Neural cell (in vitro differentiated cells): Measurements from ENCODE around the gene POLR1G.

Experiments used
- POLR2AphosphoS5 ChIP-seq: IDR thresholded peaks from 2 replicates; pipeline ENCODE4 v1.6.1; 2012
- TF ChIP-seq, protein P1 (sequence below): fragments of 450-650 bp; IDR thresholded peaks from 2 replicates; pipeline ENCODE4 v1.5.1; 2014; ENCODE audit warnings: antibody characterized with exemption, mild to moderate bottlenecking, moderate library complexity; ENCODE audit not compliant: poor library complexity, severe bottlenecking

- TF ChIP-seq, protein P1, sequence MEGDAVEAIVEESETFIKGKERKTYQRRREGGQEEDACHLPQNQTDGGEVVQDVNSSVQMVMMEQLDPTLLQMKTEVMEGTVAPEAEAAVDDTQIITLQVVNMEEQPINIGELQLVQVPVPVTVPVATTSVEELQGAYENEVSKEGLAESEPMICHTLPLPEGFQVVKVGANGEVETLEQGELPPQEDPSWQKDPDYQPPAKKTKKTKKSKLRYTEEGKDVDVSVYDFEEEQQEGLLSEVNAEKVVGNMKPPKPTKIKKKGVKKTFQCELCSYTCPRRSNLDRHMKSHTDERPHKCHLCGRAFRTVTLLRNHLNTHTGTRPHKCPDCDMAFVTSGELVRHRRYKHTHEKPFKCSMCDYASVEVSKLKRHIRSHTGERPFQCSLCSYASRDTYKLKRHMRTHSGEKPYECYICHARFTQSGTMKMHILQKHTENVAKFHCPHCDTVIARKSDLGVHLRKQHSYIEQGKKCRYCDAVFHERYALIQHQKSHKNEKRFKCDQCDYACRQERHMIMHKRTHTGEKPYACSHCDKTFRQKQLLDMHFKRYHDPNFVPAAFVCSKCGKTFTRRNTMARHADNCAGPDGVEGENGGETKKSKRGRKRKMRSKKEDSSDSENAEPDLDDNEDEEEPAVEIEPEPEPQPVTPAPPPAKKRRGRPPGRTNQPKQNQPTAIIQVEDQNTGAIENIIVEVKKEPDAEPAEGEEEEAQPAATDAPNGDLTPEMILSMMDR, result no peak
- TF ChIP-seq POLR2AphosphoS5, result no peak
Measured at GRCh38 chr19:45395821-45396617, 10.4 kb upstream of the POLR1G start.
